ENCODE data around the gene MEI1.
"Not testable (repeated sequence)": the region's sequence is repeated elsewhere in the genome, so short reads cannot be mapped to it uniquely, and the experiment has no call there.

MEI1 gene

DNA sequence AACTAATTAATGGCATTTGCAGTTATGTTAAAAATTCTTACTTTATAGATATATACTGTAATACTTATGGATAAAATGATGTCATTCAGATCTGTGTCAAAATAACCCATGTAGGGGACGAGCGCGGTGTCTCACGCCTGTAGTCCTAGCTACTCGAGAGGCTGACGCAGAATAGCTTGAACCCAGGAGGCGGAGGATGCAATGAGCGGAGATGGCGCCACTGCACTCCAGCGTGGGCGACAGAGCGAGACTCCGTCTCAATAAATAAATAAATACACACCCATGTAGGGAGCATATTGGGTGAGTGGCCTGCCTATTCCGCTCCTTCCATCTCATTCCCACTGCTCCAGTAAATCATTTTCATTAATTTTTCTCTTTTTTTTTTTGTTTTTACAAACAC, 17.7 kb upstream of the MEI1 start:
- DNase-seq (ENCODE audit: low read depth in 2 of 2), result no peak

DNA sequence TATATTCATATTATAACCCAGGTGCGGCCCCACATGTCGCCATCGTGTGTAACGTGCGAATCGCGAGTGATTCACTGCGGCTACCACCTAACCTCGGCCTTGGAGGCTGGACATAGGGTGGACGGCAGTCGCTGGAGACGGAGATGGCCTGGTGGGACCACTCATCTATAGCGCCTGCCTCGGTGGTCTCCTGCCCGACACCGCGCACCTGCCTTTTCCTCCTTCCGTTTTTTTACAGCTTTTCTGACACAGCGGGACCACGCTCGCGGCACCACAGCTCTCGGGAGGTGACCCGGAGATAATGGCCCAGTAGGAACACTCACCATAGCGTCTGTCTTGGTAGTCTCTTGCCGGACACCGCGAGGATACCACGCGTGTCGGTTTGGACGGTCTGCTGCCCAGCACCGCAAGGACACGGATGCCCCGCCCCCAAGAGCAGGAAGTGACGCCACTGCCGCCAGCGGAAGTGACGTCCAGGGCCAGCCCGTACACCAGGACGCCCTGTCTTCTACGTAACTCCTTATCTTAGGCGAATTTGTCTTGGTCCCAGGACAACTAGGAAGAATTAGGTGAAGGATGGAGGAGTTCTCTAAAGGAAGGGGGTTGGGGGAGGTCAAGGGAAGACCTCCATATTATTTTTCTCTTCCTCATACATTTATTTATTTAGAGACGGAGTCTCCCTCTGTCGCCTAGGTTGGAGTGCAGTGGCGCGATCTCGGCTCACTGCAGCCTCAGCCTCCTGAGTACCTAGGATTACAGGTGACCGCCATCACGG, 17.1 kb upstream of the MEI1 start:
- DNase-seq (ENCODE audit: low read depth in 2 of 2), result peak; percentile 72 to 78

DNA sequence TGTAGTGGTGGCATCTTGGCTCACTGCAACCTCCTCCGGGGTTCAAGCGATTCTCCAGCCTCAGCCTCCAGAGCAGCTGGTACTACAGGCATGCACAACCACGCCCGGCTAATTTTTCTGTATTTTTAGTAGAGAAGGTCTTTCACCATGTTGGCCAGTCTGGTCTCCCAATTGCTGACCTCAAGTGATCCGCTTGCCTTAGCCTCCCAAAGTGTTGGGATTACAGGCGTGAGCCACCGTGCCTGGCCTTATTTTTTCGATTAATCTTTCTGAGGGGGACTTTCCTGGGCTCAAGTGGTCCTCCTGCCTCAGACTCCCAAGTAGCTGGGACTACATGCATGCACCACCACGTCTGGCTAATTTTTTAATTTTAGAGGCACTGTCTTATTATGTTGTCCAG, 16.3 kb upstream of the MEI1 start:
- no peak for DNase-seq (ENCODE audit: low read depth in 2 of 2)

DNA sequence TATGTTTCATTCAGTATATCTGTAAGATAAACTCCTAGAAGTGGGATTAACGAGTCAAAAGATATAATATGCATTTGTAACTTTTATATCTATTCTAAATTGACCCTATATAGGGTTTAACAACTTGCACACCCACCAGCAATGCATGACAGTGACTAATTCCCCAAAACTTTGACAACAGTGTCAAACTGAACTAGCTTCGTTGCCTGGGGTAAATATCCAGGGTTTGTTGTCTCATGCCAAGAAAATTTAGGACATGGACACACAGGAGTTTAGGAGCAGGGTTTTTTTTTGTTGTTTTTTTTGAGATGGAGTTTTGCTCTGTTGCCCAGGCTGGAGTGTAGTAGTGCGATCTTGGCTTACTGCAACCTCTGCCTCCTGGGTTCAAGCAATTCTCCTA, 15.7 kb upstream of the MEI1 start:
- no peak for DNase-seq (ENCODE audit: low read depth in 2 of 2)

DNA sequence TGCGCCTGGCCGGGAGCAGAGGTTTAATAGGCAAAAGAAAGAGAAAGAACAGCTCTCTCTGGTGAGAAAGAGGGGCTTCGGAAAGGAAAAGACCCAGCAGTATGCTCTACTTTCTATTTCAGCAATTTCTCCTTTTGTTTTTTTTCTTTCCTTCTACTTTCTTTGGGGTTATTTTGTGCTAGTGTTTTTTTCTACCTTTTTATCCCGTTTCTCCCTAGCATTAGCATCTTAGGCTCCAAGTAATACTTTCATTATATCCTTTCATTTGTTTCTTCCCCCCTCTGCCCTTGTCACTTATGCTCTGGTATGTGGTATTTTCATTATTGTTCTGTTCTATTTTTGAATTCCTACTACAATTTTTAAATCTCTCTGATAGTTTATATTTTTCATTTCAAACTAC, 15.1 kb upstream of the MEI1 start:
- DNase-seq (ENCODE audit: low read depth in 2 of 2), result no peak

DNA sequence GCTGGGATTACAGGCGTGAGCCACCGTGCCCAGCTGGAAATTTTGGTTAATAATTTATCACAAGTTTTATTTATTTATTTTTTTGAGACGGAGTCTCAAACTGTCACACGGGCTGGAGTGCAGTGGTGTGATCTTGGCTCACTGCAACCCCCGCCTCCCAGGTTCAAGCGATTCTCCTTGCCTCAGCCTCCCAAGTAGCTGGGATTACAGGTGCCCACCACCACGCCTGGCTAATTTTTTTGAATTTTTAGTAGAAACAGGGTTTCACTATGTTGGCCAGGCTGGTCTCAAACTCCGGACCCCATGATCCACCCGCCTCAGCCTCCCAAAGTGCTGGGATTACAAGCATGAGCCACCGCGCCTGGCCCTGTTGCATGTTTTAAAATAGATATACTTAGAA, 12.4 kb upstream of the MEI1 start:
- DNase-seq (ENCODE audit: low read depth in 2 of 2), result not testable (repeated sequence)

DNA sequence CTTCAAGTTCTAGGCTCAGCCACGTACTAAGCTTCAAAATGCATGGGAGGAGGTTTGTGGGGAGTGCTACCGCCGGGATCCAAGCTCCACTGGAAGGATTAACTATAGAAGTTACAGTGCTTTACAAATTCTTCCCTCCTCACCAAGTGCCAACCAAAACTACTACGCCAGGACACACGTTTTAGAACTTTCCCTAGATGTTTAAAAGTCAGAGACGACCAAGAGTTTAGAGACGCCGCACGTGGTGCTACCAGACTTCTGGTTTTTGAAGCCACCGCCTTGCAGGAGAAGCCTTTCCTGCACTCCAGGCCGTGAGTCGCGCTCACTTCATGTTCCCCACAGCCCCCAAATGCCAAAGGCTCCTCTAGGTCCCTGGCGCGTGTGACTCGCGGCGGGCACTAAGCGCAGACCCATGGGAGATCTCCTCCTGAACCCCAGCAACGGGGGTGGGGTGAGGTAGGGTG, 11.4 kb upstream of the MEI1 start:
- DNase-seq (ENCODE audit: low read depth in 2 of 2), result no peak

DNA sequence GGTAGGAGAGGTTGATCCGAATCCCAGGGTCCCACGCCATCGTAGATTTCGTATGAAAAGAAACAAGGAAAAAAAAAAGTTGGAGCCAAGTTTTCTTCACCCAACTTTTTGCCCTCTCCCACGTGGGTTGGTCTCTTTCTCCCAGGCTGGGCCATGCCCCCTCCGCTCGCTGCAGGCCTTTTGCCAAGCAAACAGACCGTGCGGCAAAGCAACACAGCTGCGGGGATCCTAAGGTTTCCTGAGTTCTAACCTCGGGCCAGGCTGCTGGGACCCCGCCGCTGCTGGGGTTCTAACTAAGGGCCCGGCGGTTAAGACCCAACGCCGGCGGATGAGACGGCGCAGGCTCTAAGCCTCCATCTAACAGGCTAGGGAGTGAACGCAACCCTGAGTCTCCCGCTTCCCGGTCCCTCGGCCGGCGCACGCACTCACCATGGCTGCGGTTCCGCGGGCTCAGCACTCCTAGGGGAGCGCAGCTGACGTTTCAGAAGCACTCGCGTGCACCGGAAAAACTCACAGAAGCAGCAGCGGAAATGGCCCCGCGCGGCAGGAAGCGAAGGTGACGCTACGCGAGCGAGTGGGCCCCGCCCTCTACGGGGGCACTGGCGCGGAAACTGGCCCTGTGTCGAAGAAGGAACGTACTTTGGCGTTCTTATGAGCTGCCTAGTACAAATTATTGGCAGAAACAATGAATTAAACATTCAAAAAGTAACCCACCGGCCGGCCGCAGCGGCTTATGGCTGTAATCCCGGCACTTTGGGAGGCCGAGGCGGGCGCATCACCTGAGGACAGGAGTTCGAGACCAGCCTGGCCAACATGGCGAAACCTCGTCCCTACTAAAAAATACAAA, 10.7 kb upstream of the MEI1 start, which contains the start of gene SNU13:
Gene SNU13 (minus strand): TSS at position 503 of the 847 bp plus-strand sequence. CDS start 71 bp downstream, at position 432.
- DNase-seq (ENCODE audit: low read depth in 2 of 2), result peak; percentile 86 to 89

DNA sequence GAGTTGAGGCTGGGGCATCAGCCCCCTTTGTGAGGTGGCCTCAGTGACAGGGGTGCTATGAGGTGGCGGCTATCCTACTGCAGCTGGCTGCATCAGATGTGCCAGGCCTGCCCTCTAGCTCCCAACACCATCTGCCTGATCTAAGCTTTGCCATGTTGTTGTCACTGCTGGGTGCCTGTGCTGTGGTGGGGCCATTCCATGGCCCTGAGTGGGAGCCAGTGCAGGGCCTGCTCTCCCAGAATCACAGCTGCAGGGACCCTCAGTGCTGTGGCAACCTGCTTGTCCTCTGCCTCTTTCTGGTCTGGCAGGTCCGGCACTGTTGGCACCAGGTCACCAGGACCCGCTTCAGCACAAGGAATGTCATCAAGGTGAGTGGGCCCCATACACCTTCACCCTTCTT, 8.8 kb upstream of the MEI1 start:
- DNase-seq (ENCODE audit: low read depth in 2 of 2), result no peak

DNA sequence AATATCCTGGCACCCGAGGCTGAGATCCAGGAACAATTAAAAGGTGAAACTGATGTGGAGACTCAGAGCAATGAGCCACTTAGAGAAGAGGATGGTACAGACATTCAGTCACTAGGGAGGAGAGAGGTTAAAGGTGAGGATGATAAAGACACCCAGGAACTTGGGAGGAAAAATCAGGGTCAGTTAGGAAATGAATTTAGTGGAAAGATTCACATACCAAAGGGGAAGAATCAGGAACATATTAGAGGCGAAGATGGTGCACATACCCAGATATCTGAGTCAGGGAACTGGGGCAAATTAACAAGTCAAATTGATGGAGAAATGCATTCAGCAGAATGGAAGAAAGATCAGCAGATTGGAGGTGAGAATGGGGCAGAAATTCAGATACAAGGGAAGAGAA, 4.1 kb upstream of the MEI1 start:
- no peak for DNase-seq (ENCODE audit: low read depth in 2 of 2)

DNA sequence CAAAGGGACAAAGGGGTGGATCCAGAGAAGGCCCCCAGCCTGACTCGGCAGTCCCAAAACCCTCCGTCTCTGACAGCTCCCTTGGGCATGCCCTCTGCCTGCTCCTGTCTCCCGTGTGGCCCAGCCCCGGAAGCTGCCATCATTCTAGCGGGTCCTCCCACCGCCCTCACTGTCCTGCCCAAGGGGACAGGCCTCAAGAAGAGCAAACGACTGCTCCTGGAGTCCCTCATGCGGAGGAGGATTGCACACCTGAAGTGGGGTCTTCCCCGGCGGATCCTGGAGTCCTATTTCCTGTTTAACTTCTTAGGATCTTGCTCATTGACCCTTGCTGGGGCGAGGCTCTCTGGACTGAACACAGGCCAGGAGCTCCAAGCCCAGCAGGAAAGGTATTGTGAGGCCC, 2.6 kb upstream of the MEI1 start:
- DNase-seq (ENCODE audit: low read depth in 2 of 2), result no peak

DNA sequence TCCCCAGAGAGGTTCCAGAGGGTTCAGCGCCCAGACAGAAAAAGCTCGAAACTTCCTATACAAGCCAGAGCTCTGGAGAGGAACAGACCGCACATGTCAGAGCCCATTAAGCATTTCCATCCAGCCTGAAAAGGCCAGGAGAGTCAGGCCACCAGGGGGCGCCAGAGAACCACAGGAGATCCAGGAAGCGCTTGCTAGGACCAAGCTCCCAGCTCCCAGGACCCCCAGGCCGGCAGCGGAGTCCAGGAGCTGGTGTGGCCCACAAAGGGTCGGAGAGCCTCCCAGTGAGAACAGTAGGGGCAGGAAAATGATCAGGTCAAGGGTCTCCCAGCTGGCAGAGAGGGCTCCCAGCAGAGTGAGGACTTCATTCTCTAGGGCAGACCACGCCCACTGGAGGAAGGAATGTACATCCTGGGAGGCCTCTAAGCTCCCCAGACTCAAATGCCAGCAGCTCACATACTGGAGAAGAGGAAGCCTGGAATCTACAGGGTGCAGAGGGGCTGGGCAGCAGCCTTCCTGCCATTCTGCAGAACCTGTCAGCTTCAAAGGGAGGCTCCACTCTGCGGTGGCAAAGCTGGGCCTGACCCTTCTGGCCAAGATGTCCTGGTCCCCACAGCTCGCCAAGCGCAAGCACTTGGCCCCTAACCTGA, 2.1 kb upstream of the MEI1 start:
- DNase-seq (ENCODE audit: low read depth in 2 of 2), result peak; percentile 77

DNA sequence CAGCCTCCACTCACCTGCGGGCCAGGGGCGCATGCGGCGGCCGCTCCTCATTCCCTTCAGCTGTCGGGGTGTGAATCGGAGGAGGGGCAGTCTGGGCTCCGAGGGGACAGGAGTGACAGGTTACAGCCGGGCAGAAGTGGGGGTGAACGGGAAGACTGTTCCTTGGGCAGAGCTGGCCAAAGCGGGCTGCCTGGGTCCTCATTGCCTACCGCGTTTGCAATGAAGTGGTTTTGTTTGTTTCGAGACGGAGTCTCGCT, 733 bp downstream of the MEI1 start:
- DNase-seq (ENCODE audit: low read depth in 2 of 2), result no peak

DNA sequence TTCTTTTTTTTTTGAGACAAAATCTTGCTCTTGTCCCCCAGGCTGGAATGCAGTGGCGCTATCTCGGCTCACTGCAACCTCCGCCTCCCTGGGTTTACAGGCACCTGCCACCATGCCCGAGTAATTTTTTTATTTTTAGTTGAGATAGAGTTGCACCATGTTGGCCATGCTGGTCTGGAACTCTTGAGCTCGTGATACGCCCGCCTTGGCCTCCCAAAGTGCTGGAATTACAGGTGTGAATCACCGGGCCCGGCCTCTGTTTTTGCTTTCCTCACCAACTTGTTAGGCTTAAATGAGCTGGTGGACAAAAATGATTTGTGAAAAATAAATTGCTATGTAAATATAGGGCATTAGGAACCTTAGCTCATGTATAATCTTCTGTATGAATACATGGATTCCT, 3.5 kb downstream of the MEI1 start:
- DNase-seq (ENCODE audit: low read depth in 2 of 2), result no peak

DNA sequence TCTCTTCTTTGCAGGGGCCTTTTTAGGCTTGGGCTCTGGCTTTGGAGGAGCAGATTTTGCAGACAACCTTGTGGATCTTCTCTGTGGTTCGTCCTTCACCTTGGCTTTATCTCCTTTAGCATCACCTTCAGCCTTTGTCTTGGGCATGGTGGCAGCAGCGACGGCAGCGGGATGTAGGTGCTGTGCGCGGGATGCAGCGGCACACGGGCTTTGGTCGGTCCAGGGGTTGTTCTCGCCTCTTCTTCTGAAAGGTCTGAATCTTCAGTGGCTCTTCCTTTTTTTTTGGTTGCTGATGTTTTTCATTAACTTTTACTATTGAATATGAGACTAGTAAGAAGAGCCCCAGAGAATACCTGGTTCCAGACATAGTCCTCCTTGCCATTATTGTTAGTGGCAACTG, 10.0 kb downstream of the MEI1 start:
- DNase-seq (ENCODE audit: low read depth in 2 of 2), result no peak

DNA sequence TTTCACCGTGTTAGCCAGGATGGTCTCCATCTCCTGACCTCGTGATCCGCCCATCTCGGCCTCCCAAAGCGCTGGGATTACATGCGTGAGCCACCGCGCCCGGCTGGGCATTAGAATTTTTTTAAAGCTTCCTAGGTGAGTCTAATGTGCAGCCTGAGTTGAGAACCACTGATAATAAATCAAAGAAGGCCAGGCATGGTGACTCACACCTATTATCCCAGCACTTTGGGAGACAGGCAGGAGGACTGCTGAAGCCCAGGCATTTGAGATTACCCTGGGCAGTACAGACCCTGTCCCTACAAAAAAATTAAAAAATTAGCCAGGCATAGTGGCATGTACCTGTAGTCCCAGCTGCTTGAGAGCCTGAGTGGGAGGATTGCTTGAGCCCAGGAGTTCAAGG, 13.7 kb downstream of the MEI1 start:
- no peak for DNase-seq (ENCODE audit: low read depth in 2 of 2)

DNA sequence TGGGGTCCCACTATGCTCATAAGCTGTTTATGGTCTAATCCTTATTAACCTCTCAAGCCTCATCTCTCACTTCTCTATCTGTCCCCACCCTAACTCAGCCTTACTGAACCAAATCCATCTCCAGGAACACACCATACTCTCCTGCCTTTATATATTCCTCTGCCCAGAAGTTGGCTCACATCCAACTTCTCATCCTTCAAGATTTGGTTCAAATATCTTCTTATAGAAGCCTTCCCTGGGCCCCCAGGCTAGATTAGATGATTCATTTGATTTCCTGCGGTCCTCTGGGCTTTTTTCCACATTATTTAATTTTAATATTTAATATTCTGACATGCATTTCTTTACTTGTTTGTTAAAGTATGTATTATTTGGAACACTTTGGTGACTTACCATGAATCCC, 23.2 kb downstream of the MEI1 start:
- no peak for DNase-seq (ENCODE audit: low read depth in 2 of 2)

DNA sequence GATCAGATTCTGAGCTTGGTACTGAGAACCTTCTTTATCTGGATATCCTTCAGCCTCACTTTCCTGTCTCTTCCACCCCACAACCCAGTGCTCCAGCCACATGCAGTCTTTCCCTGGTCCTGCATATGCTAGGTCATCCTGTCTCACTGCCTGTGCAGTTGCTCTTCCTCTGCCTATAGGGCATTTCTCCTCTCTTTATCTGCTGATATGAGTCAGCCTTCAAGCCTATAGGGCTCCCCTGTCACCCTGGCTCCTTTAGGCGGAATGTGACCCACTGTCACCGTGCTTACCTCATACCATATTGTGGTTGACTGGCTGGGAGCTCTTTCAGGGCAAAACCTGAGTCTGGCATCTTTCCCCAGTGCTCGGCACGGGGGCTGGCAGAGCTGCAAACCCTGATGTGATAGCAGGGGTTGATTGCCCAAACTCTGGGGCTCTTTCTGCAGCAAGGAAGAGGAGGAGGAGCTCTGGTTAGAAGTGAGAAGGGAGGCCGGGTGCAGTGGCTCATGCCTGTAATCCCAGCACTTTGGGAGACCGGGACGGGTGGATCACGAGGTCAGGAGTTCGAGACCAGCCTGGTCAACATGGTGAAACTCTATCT, 26.3 kb downstream of the MEI1 start:
- no peak for DNase-seq (ENCODE audit: low read depth in 2 of 2)

DNA sequence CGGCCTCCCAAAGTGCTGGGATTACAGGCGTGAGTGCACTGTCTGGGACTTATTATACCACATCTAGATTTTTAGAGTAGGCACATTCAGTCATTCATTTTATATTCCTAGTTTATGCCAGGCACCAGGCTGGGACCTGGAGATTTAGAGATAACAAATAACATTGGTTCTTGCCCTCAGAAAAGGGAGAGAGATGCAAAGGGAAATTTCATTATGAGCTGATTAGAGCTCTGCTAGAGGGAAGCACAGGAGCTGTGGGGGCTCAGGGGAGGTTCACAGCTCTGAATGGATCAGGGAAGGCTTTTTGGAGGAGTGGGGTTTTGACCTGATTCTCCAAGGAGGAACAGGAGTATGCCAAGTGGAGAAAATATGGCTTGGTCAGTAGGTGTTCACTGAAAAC, 32.3 kb downstream of the MEI1 start:
- DNase-seq (ENCODE audit: low read depth in 2 of 2), result no peak

DNA sequence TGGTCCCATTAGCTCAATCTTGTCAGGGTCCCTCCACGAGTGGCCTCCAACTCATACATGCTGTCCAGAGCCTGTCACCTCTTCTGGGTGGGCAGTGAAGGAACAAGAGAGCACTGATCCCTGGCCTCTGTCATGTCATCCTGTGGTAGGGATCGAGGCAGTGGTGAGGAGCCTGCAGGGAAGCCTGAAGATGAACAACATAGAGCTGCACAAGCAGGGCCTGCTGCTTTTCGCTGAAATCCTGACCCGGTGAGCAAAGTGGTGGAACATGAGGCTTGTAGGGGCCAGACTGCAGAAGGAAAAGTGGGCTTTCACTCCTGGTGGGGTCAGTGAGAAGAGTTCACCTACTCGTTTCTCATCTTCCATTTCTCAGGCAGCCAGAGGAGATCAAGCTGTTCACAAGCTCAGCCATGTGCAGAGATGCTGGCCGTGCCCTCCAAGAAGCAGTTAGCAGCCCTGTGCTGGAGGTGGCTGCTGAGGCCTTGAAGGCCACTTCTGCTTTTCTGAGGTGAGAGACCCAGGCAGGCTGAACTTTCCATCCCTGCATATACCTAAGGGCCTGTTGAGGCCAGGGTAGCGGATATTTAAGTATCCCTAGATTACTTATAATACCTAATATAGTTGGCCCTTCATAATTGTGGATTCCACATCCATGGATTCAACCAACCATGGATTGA, 32.9 kb downstream of the MEI1 start:
- no peak for DNase-seq (ENCODE audit: low read depth in 2 of 2)

DNA sequence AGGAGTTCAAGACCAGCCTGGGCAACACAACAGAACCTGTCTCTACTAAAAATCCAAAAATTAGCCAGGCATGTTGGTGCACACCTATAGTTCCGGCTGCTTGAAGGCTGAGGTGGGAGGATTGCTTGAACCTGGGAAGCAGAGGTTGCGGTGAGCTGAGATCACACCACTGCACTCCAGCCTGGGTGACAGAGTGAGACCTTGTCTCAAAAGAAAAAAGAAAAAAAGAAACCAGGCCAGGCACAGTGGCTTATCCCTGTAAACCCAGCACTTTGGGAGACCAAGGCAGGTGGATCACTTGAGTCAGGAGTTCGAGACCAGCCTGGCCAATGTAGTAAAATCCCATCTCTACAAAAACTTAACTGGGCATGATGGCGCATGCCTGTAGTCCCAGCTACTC, 33.9 kb downstream of the MEI1 start:
- not testable (repeated sequence) for DNase-seq (ENCODE audit: low read depth in 2 of 2)

DNA sequence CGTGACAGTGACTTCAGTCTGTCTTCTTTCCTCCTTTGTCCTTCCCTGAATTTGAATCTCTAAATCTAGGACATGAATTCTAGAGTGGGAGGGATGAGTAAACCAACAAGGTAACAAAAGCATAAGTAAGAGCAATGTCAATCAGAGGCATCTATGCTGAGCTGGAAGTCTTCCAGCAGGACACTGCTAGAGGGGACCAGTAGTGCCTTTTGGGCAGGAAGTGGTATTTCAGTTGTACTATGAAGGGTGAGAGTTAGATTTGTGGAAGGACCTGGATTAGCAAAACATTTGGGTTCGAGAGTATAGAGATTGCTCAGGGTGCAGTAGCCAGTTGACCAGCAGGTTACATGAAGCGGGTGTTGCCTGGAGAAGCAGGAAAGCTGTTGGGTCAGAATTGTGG, 40.3 kb downstream of the MEI1 start:
- no peak for DNase-seq (ENCODE audit: low read depth in 2 of 2)

All from stimulated activated CD8-positive, alpha-beta memory T cell treated with anti-CD3 and anti-CD28 coated beads, Interleukin-15, amount 100 ng/mL, for 48 hours (primary cell).